K562 (cell line): ENCODE data around the gene PRELID3B. TPM values are rescaled to one million over a fixed set of nuclear protein-coding genes. Genes with fewer than 3 reads are reported as not detected.

Experiments used
- ATAC-seq: fragments of 200-7000 bp; cut with Tn5 transposase; 3 replicates; pipeline ENCODE4 v1.9.1; 2020; ENCODE audit warnings: moderate library complexity
- BruUV-seq: library from RNA; stranded (reverse); fragments of 400-500 nt; replicated peaks from 2 replicates; lab custom pipeline; 2021; lab: Mats Ljungman, UMichigan
- CTCF ChIA-PET: fragments of 300-600 bp; formaldehyde crosslinking; extraction: SDS; loops from one replicate; lab custom pipeline; 2021; ENCODE audit warnings: low intra/inter-chr PET ratio; lab: Yijun Ruan, JAX
- POLR2A ChIA-PET: fragments of 300-600, 350-650 bp; sonication (Branson Sonifier 250); formaldehyde crosslinking; extraction: SDS; loops from one replicate; lab custom pipeline; 2021; ENCODE audit warnings: antibody characterized with exemption, inconsistent platforms; lab: Yijun Ruan, JAX
- DNase-seq, 4 experiments: peaks; one replicate each; pipeline versions ENCODE4 v3.0.0 to v3.0.0-alpha.2; 2011 to 2018; ENCODE audit warnings: low spot score in 3 of 4, mixed read lengths in 3 of 4; ENCODE audit errors: extremely low read depth in 1 of 4
- FAIRE-seq: peaks from 2 replicates; lab custom pipeline; 2011; peaks lifted over from hg19 to GRCh38; lab: Jason Lieb, UNC
- H2AFZ ChIP-seq: 2 replicates; pipeline ENCODE4 v1.6.0; 2011; ENCODE audit warnings: low read depth, low read length, control low read depth, inconsistent platforms
- H3K27ac ChIP-seq: fragments of 200-600 bp; 3 replicates; pipeline ENCODE4 v1.8.0; 2011; ENCODE audit warnings: low read depth, mild to moderate bottlenecking, control low read depth, inconsistent platforms, low read length, moderate library complexity, mixed read lengths; ENCODE audit errors: extremely low read depth
- H3K27me3 ChIP-seq, 2 experiments: fragments of 300-600 bp in 1 of 2; 2 replicates in 1 of 2; 3 replicates in 1 of 2; pipeline versions ENCODE4 v1.6.0 to v1.8.0; 2011; ENCODE audit warnings: inconsistent platforms in 2 of 2, low read length in 2 of 2, mild to moderate bottlenecking in 1 of 2, mixed read lengths in 1 of 2, moderate library complexity in 1 of 2; ENCODE audit not compliant: control insufficient read depth in 2 of 2, insufficient read depth in 2 of 2
- H3K36me3 ChIP-seq: fragments of 300-600 bp; 3 replicates; pipeline ENCODE4 v1.8.0; 2011; ENCODE audit warnings: mild to moderate bottlenecking, low read length, inconsistent platforms; ENCODE audit not compliant: control insufficient read depth, insufficient read depth
- H3K4me1 ChIP-seq, 2 experiments: fragments of 200-600 bp in 1 of 2; replicated peaks in 1 of 2; 2 replicates in 1 of 2; 3 replicates in 1 of 2; pipeline versions ENCODE4 v1.5.1 to v1.8.0; 2011; ENCODE audit warnings: inconsistent platforms in 2 of 2, low read length in 2 of 2, mild to moderate bottlenecking in 1 of 2, mixed read lengths in 1 of 2, moderate library complexity in 1 of 2; ENCODE audit not compliant: control insufficient read depth in 2 of 2, insufficient read depth in 2 of 2
- H3K4me2 ChIP-seq: 2 replicates; pipeline ENCODE4 v1.6.1; 2011; ENCODE audit warnings: low read length, control low read depth, inconsistent platforms, mixed read lengths; ENCODE audit not compliant: insufficient read depth
- H3K4me3 ChIP-seq: fragments of 200-600 bp; sonication (generic), shearing (Covaris generic); 2 replicates; pipeline ENCODE4 v1.5.1; 2016; ENCODE audit warnings: control low read depth, inconsistent platforms
- H3K79me2 ChIP-seq: fragments of 200-600 bp; 3 replicates; pipeline ENCODE4 v1.8.0; 2011; ENCODE audit warnings: low read length, inconsistent platforms; ENCODE audit not compliant: control insufficient read depth, insufficient read depth
- H3K9ac ChIP-seq, 2 experiments: 2 replicates each; pipeline versions ENCODE4 v1.6.0 to v1.6.1; 2011; ENCODE audit warnings: low read depth in 2 of 2, low read length in 2 of 2, control low read depth in 1 of 2, inconsistent platforms in 1 of 2, mild to moderate bottlenecking in 1 of 2, mixed read lengths in 1 of 2; ENCODE audit not compliant: insufficient read depth in 1 of 2
- H3K9me1 ChIP-seq: one replicate; pipeline ENCODE4 v1.6.0; 2011; ENCODE audit warnings: inconsistent platforms, mild to moderate bottlenecking, low read length, moderate library complexity; ENCODE audit not compliant: control insufficient read depth, insufficient read depth
- H3K9me3 ChIP-seq: replicated peaks from 2 replicates; pipeline ENCODE4 v1.5.1; 2011; ENCODE audit warnings: low read depth, low read length, inconsistent platforms; ENCODE audit not compliant: control insufficient read depth, insufficient read depth
- H4K20me1 ChIP-seq: replicated peaks from 2 replicates; pipeline ENCODE4 v1.6.1; 2011; ENCODE audit warnings: low read length, inconsistent platforms, mixed read lengths; ENCODE audit not compliant: control insufficient read depth, insufficient read depth
- EP400 ChIP-seq: fragments of 450-650 bp; IDR thresholded peaks from 2 replicates; pipeline ENCODE4 v1.6.1; 2017; ENCODE audit warnings: antibody characterized with exemption, mild to moderate bottlenecking, moderate library complexity
- MEF2A ChIP-seq: IDR thresholded peaks from 2 replicates; pipeline ENCODE4 v1.6.1; 2011; ENCODE audit warnings: low read depth, mild to moderate bottlenecking, low read length, moderate library complexity; ENCODE audit not compliant: control insufficient read depth
- MEF2D ChIP-seq: conservative IDR thresholded peaks from 2 replicates; pipeline ENCODE4 v1.6.1; 2016; ENCODE audit warnings: low read depth, missing genetic modification characterization, missing compliant biosample characterization
- MEIS2 ChIP-seq: fragments of 450-650 bp; IDR thresholded peaks from 2 replicates; pipeline ENCODE4 v1.6.1; 2014; ENCODE audit warnings: mild to moderate bottlenecking; ENCODE audit not compliant: partially characterized antibody
- MTA2 ChIP-seq: fragments of 450-650 bp; IDR thresholded peaks from 2 replicates; pipeline ENCODE4 v1.6.1; 2016; ENCODE audit warnings: low read depth
- POLR2B ChIP-seq: fragments of 450-650 bp; IDR thresholded peaks from 2 replicates; pipeline ENCODE4 v1.6.1; 2018; ENCODE audit warnings: low read depth; ENCODE audit not compliant: partially characterized antibody
- STAT5A ChIP-seq: IDR thresholded peaks from 2 replicates; pipeline ENCODE4 v1.6.1; 2012; ENCODE audit warnings: low read length, inconsistent platforms, borderline replicate concordance
- ZFPM2 ChIP-seq: fragments of 250-450 bp; sonication (Bioruptor Pico); IDR thresholded peaks from 2 replicates; pipeline ENCODE4 v1.5.1; 2022; ENCODE audit warnings: mild to moderate bottlenecking
- ZNF311 ChIP-seq: fragments of 250-450 bp; sonication (Bioruptor Pico); IDR thresholded peaks from 2 replicates; pipeline ENCODE4 v1.4.0; 2020; ENCODE audit warnings: mild to moderate bottlenecking, moderate library complexity
- WGBS: fragments of 100-300 bp; shearing (Covaris generic); methylation state at CpG from one replicate; pipeline ENCODE4 v1.1.6; 2016; ENCODE audit warnings: low coverage, mixed read lengths; ENCODE audit not compliant: insufficient coverage; ENCODE audit errors: missing lambda C conversion rate; 5-methylcytosine and 5-hydroxymethylcytosine counted together
- in situ Hi-C: fragments of 300-500 bp; cut with MboI; formaldehyde crosslinking; loops from 4 replicates; pipeline ENCODE4 v1.15.0; 2018; ENCODE audit warnings: inconsistent platforms, mixed read lengths
- intact Hi-C: fragments of 100-400 bp; cut with micrococcal nuclease; formaldehyde crosslinking; loops from 2 replicates; pipeline ENCODE4 v1.14.2; 2022
- polyA plus RNA-seq, 8 experiments: library from polyadenylated mRNA; depleted of rRNA in 4 of 8; stranded (reverse) in 5 of 8; unstranded in 3 of 8; fragments of >200 nt; fragmentation: Nextera tagmentation in 2 of 8; fragmentation: Illumina TruSeq in 1 of 8; extraction: Ambion mirVana in 2 of 8; extraction: Trizol in 1 of 8; gene quantifications; 2 replicates each; pipeline versions ENCODE4 v1.2.1 to v1.2.3, GENCODE V29; 2011 to 2014; ENCODE audit warnings: inconsistent platforms in 1 of 8, missing spikeins in 1 of 8
- total RNA-seq, 7 experiments: library from RNA; depleted of rRNA in 6 of 7; stranded (reverse); fragments of >200 nt in 6 of 7; fragmentation: Illumina TruSeq in 2 of 7; extraction: Trizol in 2 of 7; gene quantifications; 2 replicates each; pipeline versions ENCODE4 v1.2.1 to v1.2.3, GENCODE V29; 2011 to 2021; ENCODE audit warnings: low replicate concordance in 1 of 7
- TF ChIP-seq, protein P1 (sequence below): IDR thresholded peaks from 2 replicates; pipeline ENCODE4 v1.6.1; 2011; ENCODE audit warnings: borderline replicate concordance, low read depth, mild to moderate bottlenecking, moderate library complexity, low read length; ENCODE audit not compliant: insufficient read depth, poor library complexity, severe bottlenecking
- TF ChIP-seq, protein P2 (sequence below), 2 experiments: fragments of 450-650 bp; formaldehyde crosslinking in 1 of 2; IDR thresholded peaks; 2 replicates each; pipeline versions ENCODE4 v1.4.0 to v1.6.1; 2014 to 2020; ENCODE audit warnings: mild to moderate bottlenecking in 2 of 2, borderline replicate concordance in 1 of 2, low read depth in 1 of 2

The PRELID3B gene
- total and polyA plus RNA-seq, 9 of the 15 experiments (the other 6 are each of a cell fraction or from before 2014, with no cell fraction given): 77.0 to 186 (median 101) TPM

DNA sequence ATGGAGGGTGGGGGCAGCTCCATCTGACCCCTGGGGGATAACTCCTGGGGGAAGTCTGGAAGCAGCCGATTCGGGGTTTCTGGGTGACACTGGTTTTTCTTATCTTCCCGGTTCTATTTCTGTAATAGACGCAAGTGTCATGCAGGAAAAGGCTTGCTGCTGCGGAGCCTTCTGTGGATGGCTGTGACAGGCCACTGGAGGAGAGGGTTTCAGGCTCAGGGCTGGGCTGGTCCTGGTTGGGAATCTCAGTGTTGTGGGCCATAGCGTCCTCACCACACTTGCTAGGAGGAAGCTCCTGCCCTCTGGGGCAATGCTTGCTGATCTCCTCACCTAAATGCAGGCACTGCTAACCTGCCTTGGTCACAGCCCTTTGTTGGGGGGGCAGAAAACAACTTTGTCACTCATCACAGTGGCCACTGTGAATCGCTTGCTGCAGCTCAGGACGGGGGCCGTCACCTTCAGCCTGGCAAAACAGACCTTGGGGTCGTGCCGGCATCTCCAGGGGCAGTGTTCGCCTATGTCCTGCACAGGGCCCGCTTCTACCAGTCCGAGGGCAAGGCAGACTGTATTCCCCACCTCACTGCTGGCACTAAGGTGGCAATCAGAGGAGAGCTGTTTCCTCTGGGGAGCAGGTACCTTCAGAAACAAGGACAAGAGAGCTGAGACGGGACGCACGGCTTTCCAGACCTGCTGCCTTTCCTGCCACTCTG lies 27.8 kb downstream of the PRELID3B start:
- WGBS: 45% methylated on average over 17 of the region's 17 CpGs
- FAIRE-seq: no peak
- TF ChIP-seq MEIS2: peak; percentile 19
- TF ChIP-seq, protein P1, sequence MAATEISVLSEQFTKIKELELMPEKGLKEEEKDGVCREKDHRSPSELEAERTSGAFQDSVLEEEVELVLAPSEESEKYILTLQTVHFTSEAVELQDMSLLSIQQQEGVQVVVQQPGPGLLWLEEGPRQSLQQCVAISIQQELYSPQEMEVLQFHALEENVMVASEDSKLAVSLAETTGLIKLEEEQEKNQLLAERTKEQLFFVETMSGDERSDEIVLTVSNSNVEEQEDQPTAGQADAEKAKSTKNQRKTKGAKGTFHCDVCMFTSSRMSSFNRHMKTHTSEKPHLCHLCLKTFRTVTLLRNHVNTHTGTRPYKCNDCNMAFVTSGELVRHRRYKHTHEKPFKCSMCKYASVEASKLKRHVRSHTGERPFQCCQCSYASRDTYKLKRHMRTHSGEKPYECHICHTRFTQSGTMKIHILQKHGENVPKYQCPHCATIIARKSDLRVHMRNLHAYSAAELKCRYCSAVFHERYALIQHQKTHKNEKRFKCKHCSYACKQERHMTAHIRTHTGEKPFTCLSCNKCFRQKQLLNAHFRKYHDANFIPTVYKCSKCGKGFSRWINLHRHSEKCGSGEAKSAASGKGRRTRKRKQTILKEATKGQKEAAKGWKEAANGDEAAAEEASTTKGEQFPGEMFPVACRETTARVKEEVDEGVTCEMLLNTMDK: no peak
- no peak for TF ChIP-seq POLR2B
- TF ChIP-seq ZFPM2 (CRISPR knock-in tag): no peak
- TF ChIP-seq MTA2: no peak
- TF ChIP-seq ZNF311 (CRISPR knock-in tag): peak; percentile 2; the same call in 1 of the 2 replicates
- TF ChIP-seq MEF2A: peak; percentile 86
- TF ChIP-seq, protein P2, sequence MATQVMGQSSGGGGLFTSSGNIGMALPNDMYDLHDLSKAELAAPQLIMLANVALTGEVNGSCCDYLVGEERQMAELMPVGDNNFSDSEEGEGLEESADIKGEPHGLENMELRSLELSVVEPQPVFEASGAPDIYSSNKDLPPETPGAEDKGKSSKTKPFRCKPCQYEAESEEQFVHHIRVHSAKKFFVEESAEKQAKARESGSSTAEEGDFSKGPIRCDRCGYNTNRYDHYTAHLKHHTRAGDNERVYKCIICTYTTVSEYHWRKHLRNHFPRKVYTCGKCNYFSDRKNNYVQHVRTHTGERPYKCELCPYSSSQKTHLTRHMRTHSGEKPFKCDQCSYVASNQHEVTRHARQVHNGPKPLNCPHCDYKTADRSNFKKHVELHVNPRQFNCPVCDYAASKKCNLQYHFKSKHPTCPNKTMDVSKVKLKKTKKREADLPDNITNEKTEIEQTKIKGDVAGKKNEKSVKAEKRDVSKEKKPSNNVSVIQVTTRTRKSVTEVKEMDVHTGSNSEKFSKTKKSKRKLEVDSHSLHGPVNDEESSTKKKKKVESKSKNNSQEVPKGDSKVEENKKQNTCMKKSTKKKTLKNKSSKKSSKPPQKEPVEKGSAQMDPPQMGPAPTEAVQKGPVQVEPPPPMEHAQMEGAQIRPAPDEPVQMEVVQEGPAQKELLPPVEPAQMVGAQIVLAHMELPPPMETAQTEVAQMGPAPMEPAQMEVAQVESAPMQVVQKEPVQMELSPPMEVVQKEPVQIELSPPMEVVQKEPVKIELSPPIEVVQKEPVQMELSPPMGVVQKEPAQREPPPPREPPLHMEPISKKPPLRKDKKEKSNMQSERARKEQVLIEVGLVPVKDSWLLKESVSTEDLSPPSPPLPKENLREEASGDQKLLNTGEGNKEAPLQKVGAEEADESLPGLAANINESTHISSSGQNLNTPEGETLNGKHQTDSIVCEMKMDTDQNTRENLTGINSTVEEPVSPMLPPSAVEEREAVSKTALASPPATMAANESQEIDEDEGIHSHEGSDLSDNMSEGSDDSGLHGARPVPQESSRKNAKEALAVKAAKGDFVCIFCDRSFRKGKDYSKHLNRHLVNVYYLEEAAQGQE (IDR thresholded peaks at IDR 0.05; ENCODE audit: borderline replicate concordance): 0 out of 2 replicates have a peak, but pooled peaks have one; percentile 20
- TF ChIP-seq, protein P2 (CRISPR knock-in tag; IDR thresholded peaks at IDR 0.05; ENCODE audit: low read depth): no peak
- no peak for TF ChIP-seq EP400
- no peak for TF ChIP-seq STAT5A
- peak; percentile 51; the same call in 1 of the 2 replicates for TF ChIP-seq MEF2D (tag)

More for the DNA sequence above, 27.8 kb downstream of the PRELID3B start:
- POLR2A ChIA-PET: interaction anchor here (0.6 to 1.4 kb wide), 3 partner anchors 8 to 17 kb away, joined by 3 read pairs; partner anchors contain the start of gene ATP5F1E
- peak overlapping the region; percentile 32 to 78 for H3K9ac ChIP-seq
- peak overlapping the region; percentile 54 for H2AFZ ChIP-seq
- H4K20me1 ChIP-seq: no peaks in the 10 kb centered on the region
- no peak overlapping the region for H3K4me3 ChIP-seq
- no peaks in the 10 kb centered on the region for H3K9me1 ChIP-seq
- peaks cover 4% of the 10 kb centered on the region; the same call in 1 of the 3 replicates for H3K36me3 ChIP-seq
- peak overlapping the region; percentile 59; the same call in 1 of the 2 replicates for H3K4me2 ChIP-seq
- in situ Hi-C loops: no loop called here
- H3K27me3 ChIP-seq: no peaks in the 10 kb centered on the region
- peaks cover 11% of the 10 kb centered on the region for H3K79me2 ChIP-seq
- peaks cover 89% of the 10 kb centered on the region in 2 experiments for H3K4me1 ChIP-seq
- peak overlapping the region; percentile 8; the same call in 1 of the 3 replicates for H3K27ac ChIP-seq
- peak; percentile 5; the same call in 1 of the 3 replicates for ATAC-seq
- peak in 1 of 4 experiments; percentile 65 for DNase-seq
- BruUV-seq: no TSS peak
- CTCF ChIA-PET: no interaction called here
- no peaks in the 10 kb centered on the region for H3K9me3 ChIP-seq
- intact Hi-C loops: no loop called here
